GM12801 (cell line): Measurements from ENCODE around the gene ARHGEF6.

ENCODE experiments used
- TF ChIP-seq, protein P1 (sequence below): IDR thresholded peaks from one replicate; pipeline ENCODE4 v1.5.1; 2011; ENCODE audit warnings: control low read depth; ENCODE audit not compliant: insufficient read length; ENCODE audit errors: extremely low read depth

The ARHGEF6 gene

DNA sequence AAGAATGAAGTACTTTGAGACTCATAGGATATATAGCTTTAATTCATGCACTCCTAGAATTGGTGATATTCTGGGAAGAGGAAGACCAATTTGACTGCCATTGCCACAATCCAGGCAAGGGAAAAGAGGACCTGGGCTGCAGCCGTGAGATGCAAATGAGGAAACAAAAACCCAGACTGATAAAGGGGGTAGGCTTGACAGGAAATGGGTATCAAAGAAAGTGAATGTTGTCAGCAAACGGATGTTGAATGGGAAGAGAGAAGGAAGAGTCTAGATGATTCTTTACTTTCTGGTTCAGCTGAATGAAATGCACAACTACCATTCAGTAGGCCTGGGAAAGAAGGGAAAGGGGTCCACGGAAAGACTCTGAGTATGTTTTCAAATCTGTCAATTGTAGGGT lies 17.1 kb upstream of the ARHGEF6 start:
- TF ChIP-seq, protein P1, sequence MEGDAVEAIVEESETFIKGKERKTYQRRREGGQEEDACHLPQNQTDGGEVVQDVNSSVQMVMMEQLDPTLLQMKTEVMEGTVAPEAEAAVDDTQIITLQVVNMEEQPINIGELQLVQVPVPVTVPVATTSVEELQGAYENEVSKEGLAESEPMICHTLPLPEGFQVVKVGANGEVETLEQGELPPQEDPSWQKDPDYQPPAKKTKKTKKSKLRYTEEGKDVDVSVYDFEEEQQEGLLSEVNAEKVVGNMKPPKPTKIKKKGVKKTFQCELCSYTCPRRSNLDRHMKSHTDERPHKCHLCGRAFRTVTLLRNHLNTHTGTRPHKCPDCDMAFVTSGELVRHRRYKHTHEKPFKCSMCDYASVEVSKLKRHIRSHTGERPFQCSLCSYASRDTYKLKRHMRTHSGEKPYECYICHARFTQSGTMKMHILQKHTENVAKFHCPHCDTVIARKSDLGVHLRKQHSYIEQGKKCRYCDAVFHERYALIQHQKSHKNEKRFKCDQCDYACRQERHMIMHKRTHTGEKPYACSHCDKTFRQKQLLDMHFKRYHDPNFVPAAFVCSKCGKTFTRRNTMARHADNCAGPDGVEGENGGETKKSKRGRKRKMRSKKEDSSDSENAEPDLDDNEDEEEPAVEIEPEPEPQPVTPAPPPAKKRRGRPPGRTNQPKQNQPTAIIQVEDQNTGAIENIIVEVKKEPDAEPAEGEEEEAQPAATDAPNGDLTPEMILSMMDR = no peak

DNA sequence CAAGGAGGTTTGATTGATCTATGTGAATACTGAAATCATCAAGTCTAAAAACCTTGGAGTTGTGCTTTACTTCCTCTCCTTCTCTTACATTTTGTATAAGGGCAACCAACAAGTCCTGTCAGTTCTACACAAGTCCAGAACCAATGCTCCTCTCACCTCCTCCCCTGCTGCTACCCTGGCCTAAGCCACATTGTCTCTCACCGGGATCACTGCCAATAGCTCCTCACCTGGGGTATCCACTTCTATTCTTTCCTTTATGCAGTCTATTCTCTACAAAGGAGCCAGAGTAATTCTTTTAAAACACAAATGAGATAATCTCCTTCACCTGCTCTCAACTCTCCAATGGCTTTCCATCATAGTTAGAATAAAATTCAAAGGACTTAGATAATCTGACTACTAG lies 13.3 kb upstream of the ARHGEF6 start:
- TF ChIP-seq, protein P1 = no peak

DNA sequence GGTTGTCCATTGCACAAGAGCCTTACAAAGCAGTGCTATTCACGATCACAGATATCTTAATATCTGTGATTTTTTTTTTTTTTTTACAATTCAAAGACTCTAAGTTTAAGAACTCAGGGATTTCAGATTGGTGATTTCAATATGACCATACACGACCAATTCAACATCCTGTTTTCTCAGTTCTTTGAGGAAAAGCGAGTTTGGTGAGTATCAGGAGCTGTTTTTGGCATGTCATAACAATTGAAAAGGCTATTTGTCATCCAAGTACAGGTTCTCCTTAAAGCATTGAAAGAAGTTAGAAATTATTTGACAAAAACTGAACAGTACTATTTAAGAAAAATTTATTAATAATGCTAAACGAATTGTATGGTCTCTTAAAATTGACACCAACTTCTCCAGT lies 9.1 kb upstream of the ARHGEF6 start:
- TF ChIP-seq, protein P1 = no peak

DNA sequence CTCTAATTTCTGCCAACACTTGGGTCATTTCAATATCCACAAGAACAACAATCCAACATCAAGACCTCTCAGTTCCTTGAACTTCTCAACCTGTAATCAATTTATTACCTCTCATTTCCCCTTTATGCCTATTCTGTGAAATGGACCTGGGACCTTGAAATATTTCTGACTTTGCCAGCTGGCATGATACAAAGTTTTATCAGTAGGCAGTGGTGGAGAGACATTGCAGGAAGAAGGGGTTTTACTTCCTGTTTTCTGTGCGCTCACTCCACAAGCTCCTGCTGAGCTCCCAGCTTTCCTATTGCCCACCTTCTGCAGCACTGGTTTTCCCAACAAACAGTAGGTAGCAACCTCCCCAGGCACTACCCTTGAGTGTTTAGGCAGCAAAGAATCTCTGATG lies 3.5 kb upstream of the ARHGEF6 start:
- TF ChIP-seq, protein P1 = no peak

DNA sequence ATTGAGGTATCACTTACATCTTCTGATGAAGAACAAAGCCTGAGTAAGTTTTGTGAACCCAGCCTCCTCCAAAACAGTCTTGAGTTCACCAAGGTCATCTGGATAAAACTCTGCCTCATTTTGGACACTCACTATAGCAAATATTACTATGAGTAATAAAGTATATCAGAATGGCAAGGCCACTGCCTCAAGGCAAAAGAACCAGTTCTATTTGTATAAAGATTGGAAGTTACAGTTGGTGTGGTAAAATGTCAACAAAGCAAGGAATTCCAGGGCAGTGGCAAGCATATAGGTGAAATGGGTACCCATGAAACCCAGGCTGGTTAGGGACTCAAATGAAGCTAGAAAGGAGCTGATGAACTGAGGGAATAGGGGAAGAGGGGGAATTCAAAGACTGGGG lies 2.4 kb upstream of the ARHGEF6 start:
- TF ChIP-seq, protein P1 = no peak

DNA sequence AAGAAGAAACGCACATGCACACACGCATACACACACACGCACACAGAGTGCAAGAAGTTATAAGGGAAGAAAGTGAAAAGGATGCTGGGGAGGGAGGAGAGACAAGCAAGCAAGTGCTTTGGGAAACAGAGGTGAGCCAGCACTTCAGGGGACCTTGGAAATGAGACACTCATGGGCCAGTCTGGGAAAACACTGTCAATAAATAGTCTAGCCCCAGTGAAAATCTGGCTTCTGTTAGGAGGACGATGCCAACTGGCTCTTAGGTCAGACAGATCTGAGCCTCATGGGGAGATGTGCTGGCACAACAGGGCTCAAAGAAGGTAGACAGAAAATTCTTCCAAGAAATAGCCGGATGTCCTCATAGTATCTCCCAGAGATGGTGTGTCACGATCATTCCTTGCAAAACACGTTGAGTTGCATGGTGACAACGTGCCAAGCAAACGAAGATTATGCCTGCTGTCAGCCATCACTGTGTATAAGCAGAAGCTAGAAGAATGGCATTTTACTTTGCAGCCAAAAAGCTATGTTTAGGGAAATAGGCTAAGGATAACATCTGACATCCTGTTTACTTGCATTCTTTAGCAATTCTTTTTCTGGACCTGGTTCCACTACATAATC lies 557 bp upstream of the ARHGEF6 start:
- TF ChIP-seq, protein P1 = no peak

DNA sequence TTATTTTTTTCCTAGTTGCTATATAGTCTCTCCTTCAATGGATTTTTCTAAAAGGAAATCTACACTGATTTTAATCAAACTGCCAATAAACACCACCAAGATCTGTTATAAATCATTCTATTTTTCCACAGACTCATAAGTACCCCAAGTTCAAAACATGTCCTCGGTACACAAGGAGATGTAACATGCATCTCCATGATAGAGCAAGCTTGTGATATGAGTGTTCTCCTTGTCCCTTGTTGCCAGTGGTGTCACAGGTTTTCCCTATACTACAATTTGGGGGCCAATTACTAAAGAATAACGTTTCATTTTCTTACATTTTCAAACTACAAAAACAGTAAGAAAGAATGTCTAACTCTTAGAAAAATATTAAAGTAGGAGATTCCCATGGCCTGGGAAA lies 491 bp downstream of the ARHGEF6 start:
- TF ChIP-seq, protein P1 = no peak
